ENCODE measurements around the gene KMO. TPM values are rescaled to one million over a fixed set of nuclear protein-coding genes. Genes with fewer than 3 reads are reported as not detected.

The KMO gene
- total and polyA plus RNA-seq, 5 donors from 2014 or later, result 0.03 to 2.2 TPM; not detected in 3

GRCh38 chr1:241548008-241548407 lies 15.8 kb downstream of the KMO start:
- Mint-ChIP-seq H3K36me3 (no peaks in the 10 kb centered on the region), H3K4me1 (peaks cover 9 to 21% (median 19%) of the 10 kb centered on the region in 4 donors), H3K27me3 (peaks cover 28% of the 10 kb centered on the region), H3K27ac (no peak overlapping the region), H3K9me3 (peaks cover 0 to 3% (median 0%) of the 10 kb centered on the region in 7 donors), H3K4me3 (no peak overlapping the region)
- Histone ChIP-seq H3K9me3 (ENCODE audit: control insufficient read depth in 2 of 2, low read length in 2 of 2) (no peaks in the 10 kb centered on the region), H3K27me3 (ENCODE audit: control insufficient read depth, insufficient read depth, low read length) (peaks cover 14% of the 10 kb centered on the region), H3K4me1 (ENCODE audit: control insufficient read depth, insufficient read depth, low read length, poor library complexity, severe bottlenecking) (peaks cover 18% of the 10 kb centered on the region), H3K4me3 (ENCODE audit: low read depth, low read length) (no peak overlapping the region), H3K36me3 (ENCODE audit: control insufficient read depth, insufficient read depth, low read length) (no peaks in the 10 kb centered on the region), H3K27ac (ENCODE audit: insufficient read depth, low read length, poor library complexity, severe bottlenecking) (no peak overlapping the region)
- DNase-seq (no peak), ATAC-seq (ENCODE audit: low read depth in 2 of 2) (no peak)

- Mint-ChIP-seq H3K4me1 (peaks cover 9 to 21% (median 19%) of the 10 kb centered on the region in 4 donors), H3K4me3 (no peak overlapping the region), H3K27ac (peak overlapping the region in 2 of 3 donors; percentile 94 to 98), H3K27me3 (peaks cover 28% of the 10 kb centered on the region), H3K9me3 (peaks cover 0 to 3% (median 0%) of the 10 kb centered on the region in 7 donors), H3K36me3 (no peaks in the 10 kb centered on the region)
- H3K27me3 ChIP-seq (ENCODE audit: control insufficient read depth, insufficient read depth, low read length), result peaks cover 9% of the 10 kb centered on the region
- H3K9me3 ChIP-seq (ENCODE audit: control insufficient read depth in 2 of 2, low read length in 2 of 2), result no peaks in the 10 kb centered on the region
- no peak overlapping the region for H3K4me3 ChIP-seq (ENCODE audit: low read depth, low read length)
- no peak for DNase-seq
- no peaks in the 10 kb centered on the region for H3K36me3 ChIP-seq (ENCODE audit: control insufficient read depth, insufficient read depth, low read length)
- H3K4me1 ChIP-seq (ENCODE audit: control insufficient read depth, insufficient read depth, low read length, poor library complexity, severe bottlenecking), result peaks cover 18% of the 10 kb centered on the region
- ATAC-seq (ENCODE audit: low read depth in 2 of 2), result no peak
- no peak overlapping the region for H3K27ac ChIP-seq (ENCODE audit: insufficient read depth, low read length, poor library complexity, severe bottlenecking)
Observed at GRCh38 chr1:241550318-241550717, 18.1 kb downstream of the KMO start.

GRCh38 chr1:241551759-241552638 lies 19.8 kb downstream of the KMO start:
- H3K36me3 ChIP-seq (ENCODE audit: control insufficient read depth, insufficient read depth, low read length), result no peaks in the 10 kb centered on the region
- no peaks in the 10 kb centered on the region for H3K36me3 Mint-ChIP-seq
- H3K9me3 ChIP-seq (ENCODE audit: control insufficient read depth in 2 of 2, low read length in 2 of 2), result no peaks in the 10 kb centered on the region
- H3K4me3 Mint-ChIP-seq, result peak overlapping the region; percentile 59 to 99 (median 88)
- H3K27ac Mint-ChIP-seq, result peak overlapping the region; percentile 94 to 99 (median 98)
- peak overlapping the region; percentile 89 for H3K4me3 ChIP-seq (ENCODE audit: low read depth, low read length)
- H3K27me3 Mint-ChIP-seq, result peaks cover 21% of the 10 kb centered on the region
- ATAC-seq (ENCODE audit: low read depth in 2 of 2) (peak; percentile 85 to 90), DNase-seq (peak in 2 of 3 donors; percentile 56 to 77)
- peaks cover 18% of the 10 kb centered on the region for H3K4me1 ChIP-seq (ENCODE audit: control insufficient read depth, insufficient read depth, low read length, poor library complexity, severe bottlenecking)
- no peaks in the 10 kb centered on the region for H3K27me3 ChIP-seq (ENCODE audit: control insufficient read depth, insufficient read depth, low read length)
- H3K4me1 Mint-ChIP-seq, result peaks cover 9 to 21% (median 19%) of the 10 kb centered on the region in 4 donors
- H3K27ac ChIP-seq (ENCODE audit: insufficient read depth, low read length, poor library complexity, severe bottlenecking), result peak overlapping the region; percentile 66
- H3K9me3 Mint-ChIP-seq, result peaks cover 0 to 3% (median 0%) of the 10 kb centered on the region in 7 donors

- Histone ChIP-seq H3K27ac (ENCODE audit: insufficient read depth, low read length, poor library complexity, severe bottlenecking) (no peak overlapping the region), H3K27me3 (ENCODE audit: control insufficient read depth, insufficient read depth, low read length) (no peaks in the 10 kb centered on the region), H3K36me3 (ENCODE audit: control insufficient read depth, insufficient read depth, low read length) (no peaks in the 10 kb centered on the region), H3K9me3 (ENCODE audit: control insufficient read depth in 2 of 2, low read length in 2 of 2) (no peaks in the 10 kb centered on the region), H3K4me1 (ENCODE audit: control insufficient read depth, insufficient read depth, low read length, poor library complexity, severe bottlenecking) (peaks cover 18% of the 10 kb centered on the region), H3K4me3 (ENCODE audit: low read depth, low read length) (no peak overlapping the region)
- Mint-ChIP-seq H3K9me3 (peaks cover 0 to 3% (median 0%) of the 10 kb centered on the region in 7 donors), H3K4me3 (no peak overlapping the region), H3K4me1 (peaks cover 9 to 21% (median 19%) of the 10 kb centered on the region in 4 donors), H3K27ac (no peak overlapping the region), H3K36me3 (no peaks in the 10 kb centered on the region), H3K27me3 (peaks cover 17% of the 10 kb centered on the region)
- ATAC-seq (ENCODE audit: low read depth in 2 of 2), result no peak
- DNase-seq, result no peak
Observed at GRCh38 chr1:241553886-241554592, 21.9 kb downstream of the KMO start.

GRCh38 chr1:241555526-241555925 lies 23.3 kb downstream of the KMO start:
- H3K4me3 Mint-ChIP-seq, result no peak overlapping the region
- DNase-seq, result no peak
- H3K27ac ChIP-seq (ENCODE audit: insufficient read depth, low read length, poor library complexity, severe bottlenecking), result no peak overlapping the region

GRCh38 chr1:241557031-241557430 lies 24.9 kb downstream of the KMO start:
- DNase-seq, result no peak
- Mint-ChIP-seq H3K9me3 (no peaks in the 10 kb centered on the region), H3K4me1 (peaks cover 2 to 8% (median 6%) of the 10 kb centered on the region in 4 donors), H3K4me3 (no peak overlapping the region), H3K27ac (no peak overlapping the region), H3K27me3 (peaks cover 24% of the 10 kb centered on the region), H3K36me3 (no peaks in the 10 kb centered on the region)
- no peak for ATAC-seq (ENCODE audit: low read depth in 2 of 2)
- Histone ChIP-seq H3K36me3 (ENCODE audit: control insufficient read depth, insufficient read depth, low read length) (no peaks in the 10 kb centered on the region), H3K4me3 (ENCODE audit: low read depth, low read length) (no peak overlapping the region), H3K4me1 (ENCODE audit: control insufficient read depth, insufficient read depth, low read length, poor library complexity, severe bottlenecking) (peaks cover 7% of the 10 kb centered on the region), H3K27ac (ENCODE audit: insufficient read depth, low read length, poor library complexity, severe bottlenecking) (no peak overlapping the region), H3K27me3 (ENCODE audit: control insufficient read depth, insufficient read depth, low read length) (no peaks in the 10 kb centered on the region), H3K9me3 (ENCODE audit: control insufficient read depth in 2 of 2, low read length in 2 of 2) (no peaks in the 10 kb centered on the region)

More at GRCh38 chr1:241555526-241555925, 23.3 kb downstream of the KMO start:
- H3K4me1 ChIP-seq (ENCODE audit: control insufficient read depth, insufficient read depth, low read length, poor library complexity, severe bottlenecking), result peaks cover 18% of the 10 kb centered on the region
- ATAC-seq (ENCODE audit: low read depth in 2 of 2), result no peak
- no peak overlapping the region for H3K4me3 ChIP-seq (ENCODE audit: low read depth, low read length)
- no peaks in the 10 kb centered on the region for H3K36me3 Mint-ChIP-seq
- H3K27ac Mint-ChIP-seq, result no peak overlapping the region
- peaks cover 9 to 20% (median 19%) of the 10 kb centered on the region in 4 donors for H3K4me1 Mint-ChIP-seq
- H3K27me3 ChIP-seq (ENCODE audit: control insufficient read depth, insufficient read depth, low read length), result no peaks in the 10 kb centered on the region
- H3K9me3 ChIP-seq (ENCODE audit: control insufficient read depth in 2 of 2, low read length in 2 of 2), result no peaks in the 10 kb centered on the region
- H3K36me3 ChIP-seq (ENCODE audit: control insufficient read depth, insufficient read depth, low read length), result no peaks in the 10 kb centered on the region
- H3K27me3 Mint-ChIP-seq, result peaks cover 18% of the 10 kb centered on the region
- peaks cover 0 to 3% (median 0%) of the 10 kb centered on the region in 7 donors for H3K9me3 Mint-ChIP-seq

GRCh38 chr1:241557551-241558193 lies 25.5 kb downstream of the KMO start:
- Mint-ChIP-seq H3K9me3 (no peaks in the 10 kb centered on the region), H3K36me3 (no peaks in the 10 kb centered on the region), H3K4me1 (peaks cover 1 to 3% (median 2%) of the 10 kb centered on the region in 4 donors), H3K27me3 (peaks cover 23% of the 10 kb centered on the region), H3K27ac (no peak overlapping the region), H3K4me3 (no peak overlapping the region)
- no peak overlapping the region for H3K27ac ChIP-seq (ENCODE audit: insufficient read depth, low read length, poor library complexity, severe bottlenecking)
- no peak for ATAC-seq (ENCODE audit: low read depth in 2 of 2)
- H3K9me3 ChIP-seq (ENCODE audit: control insufficient read depth in 2 of 2, low read length in 2 of 2), result no peaks in the 10 kb centered on the region
- DNase-seq, result no peak
- no peaks in the 10 kb centered on the region for H3K27me3 ChIP-seq (ENCODE audit: control insufficient read depth, insufficient read depth, low read length)
- peaks cover under 1% of the 10 kb centered on the region for H3K4me1 ChIP-seq (ENCODE audit: control insufficient read depth, insufficient read depth, low read length, poor library complexity, severe bottlenecking)
- no peak overlapping the region for H3K4me3 ChIP-seq (ENCODE audit: low read depth, low read length)
- H3K36me3 ChIP-seq (ENCODE audit: control insufficient read depth, insufficient read depth, low read length), result no peaks in the 10 kb centered on the region

Data from CD4-positive, CD25-positive, alpha-beta regulatory T cell (primary cell).